ENCODE results near the gene SIGLEC12. TPM values are rescaled to one million over a fixed set of nuclear protein-coding genes. Genes with fewer than 3 reads are reported as not detected.

Gene SIGLEC12
- total RNA-seq, 1 donor from 2014 or later: not detected

- Mint-ChIP-seq H3K27me3 (ENCODE audit: insufficient read depth, low read depth) (peaks cover 8% of the 10 kb centered on the region), H3K4me1 (no peaks in the 10 kb centered on the region), H3K27ac (no peak overlapping the region), H3K36me3 (no peaks in the 10 kb centered on the region), H3K4me3 (no peak overlapping the region), H3K9me3 (peaks cover 2% of the 10 kb centered on the region)
- Histone ChIP-seq H3K79me2 (ENCODE audit: low read depth) (no peaks in the 10 kb centered on the region), H3F3A (ENCODE audit: low read depth) (no peaks in the 10 kb centered on the region), H3K27ac (no peak overlapping the region), H2AFZ (replicated peaks) (no peak overlapping the region), H3K4me3 (no peak overlapping the region), H3K4me1 (no peaks in the 10 kb centered on the region), H3K9ac (no peak overlapping the region), H3K27me3 (no peaks in the 10 kb centered on the region), H3K4me2 (no peak overlapping the region), H3K36me3 (no peaks in the 10 kb centered on the region), H3K9me3 (ENCODE audit: low read depth) (no peaks in the 10 kb centered on the region), H4K20me1 (ENCODE audit: low read depth) (no peaks in the 10 kb centered on the region)
- DNase-seq (ENCODE audit: low spot score): no peak
- TF ChIP-seq, protein P1, sequence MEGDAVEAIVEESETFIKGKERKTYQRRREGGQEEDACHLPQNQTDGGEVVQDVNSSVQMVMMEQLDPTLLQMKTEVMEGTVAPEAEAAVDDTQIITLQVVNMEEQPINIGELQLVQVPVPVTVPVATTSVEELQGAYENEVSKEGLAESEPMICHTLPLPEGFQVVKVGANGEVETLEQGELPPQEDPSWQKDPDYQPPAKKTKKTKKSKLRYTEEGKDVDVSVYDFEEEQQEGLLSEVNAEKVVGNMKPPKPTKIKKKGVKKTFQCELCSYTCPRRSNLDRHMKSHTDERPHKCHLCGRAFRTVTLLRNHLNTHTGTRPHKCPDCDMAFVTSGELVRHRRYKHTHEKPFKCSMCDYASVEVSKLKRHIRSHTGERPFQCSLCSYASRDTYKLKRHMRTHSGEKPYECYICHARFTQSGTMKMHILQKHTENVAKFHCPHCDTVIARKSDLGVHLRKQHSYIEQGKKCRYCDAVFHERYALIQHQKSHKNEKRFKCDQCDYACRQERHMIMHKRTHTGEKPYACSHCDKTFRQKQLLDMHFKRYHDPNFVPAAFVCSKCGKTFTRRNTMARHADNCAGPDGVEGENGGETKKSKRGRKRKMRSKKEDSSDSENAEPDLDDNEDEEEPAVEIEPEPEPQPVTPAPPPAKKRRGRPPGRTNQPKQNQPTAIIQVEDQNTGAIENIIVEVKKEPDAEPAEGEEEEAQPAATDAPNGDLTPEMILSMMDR (IDR thresholded peaks at IDR 0.05): no peak
- TF ChIP-seq EZH2phosphoT487 (IDR thresholded peaks at IDR 0.05) (no peak), EZH2 (IDR thresholded peaks at IDR 0.05) (no peak)
These were observed 59.9 kb downstream of the SIGLEC12 start for GRCh38 chr19:51441410-51442390.

Small RNAs within 50 kb of the gene (small RNA-seq; reads per million reads assigned to genes)
- gene AC020914.3 (not detected), gene AC020914.5 (not detected)

Other genes with a start within 250 kb of the SIGLEC12 start
- 5.4 and 15.8 TPM in 2 replicates for gene IGLON5, start 190.2 kb downstream of the SIGLEC12 start, total RNA-seq (ENCODE audit: low replicate concordance)
- 2.7 and 6.0 TPM in 2 replicates for gene VSIG10L, start 159.7 kb downstream of the SIGLEC12 start, total RNA-seq (ENCODE audit: low replicate concordance)
- gene ETFB, start 135.4 kb downstream of the SIGLEC12 start, total RNA-seq (ENCODE audit: low replicate concordance): 27.0 and 38.9 TPM in 2 replicates
- gene CLDND2, start 132.8 kb downstream of the SIGLEC12 start, total RNA-seq (ENCODE audit: low replicate concordance): not detected in 2 replicates
- gene NKG7, start 129.1 kb downstream of the SIGLEC12 start, total RNA-seq (ENCODE audit: low replicate concordance): not detected in 2 replicates
- gene LIM2, start 113.8 kb downstream of the SIGLEC12 start, total RNA-seq (ENCODE audit: low replicate concordance): 0.26 and 3.2 TPM in 2 replicates
- 0.37 TPM in 1 of 2 replicates, not detected in the other for gene C19orf84, start 111.2 kb downstream of the SIGLEC12 start, total RNA-seq (ENCODE audit: low replicate concordance)
- not detected in 2 replicates for gene SIGLEC10, start 84.2 kb downstream of the SIGLEC12 start, total RNA-seq (ENCODE audit: low replicate concordance)
- not detected in 2 replicates for gene SIGLEC8, start 43.3 kb downstream of the SIGLEC12 start, total RNA-seq (ENCODE audit: low replicate concordance)
- gene CEACAM18, start 23.3 kb downstream of the SIGLEC12 start, total RNA-seq (ENCODE audit: low replicate concordance): not detected in 2 replicates
- gene SIGLEC6, start 29.9 kb upstream of the SIGLEC12 start, total RNA-seq (ENCODE audit: low replicate concordance): not detected in 2 replicates
- gene ZNF175, start 69.5 kb upstream of the SIGLEC12 start, total RNA-seq (ENCODE audit: low replicate concordance): 5.0 and 8.1 TPM in 2 replicates
- not detected in 2 replicates for gene SIGLEC5, start 128.6 kb upstream of the SIGLEC12 start, total RNA-seq (ENCODE audit: low replicate concordance)
- not detected in 2 replicates for gene SIGLEC14, start 145.0 kb upstream of the SIGLEC12 start, total RNA-seq (ENCODE audit: low replicate concordance)
- gene SPACA6, start 191.5 kb upstream of the SIGLEC12 start, total RNA-seq (ENCODE audit: low replicate concordance): 6.9 and 12.0 TPM in 2 replicates
- 0.37 and 0.69 TPM in 2 replicates for gene HAS1, start 222.2 kb upstream of the SIGLEC12 start, total RNA-seq (ENCODE audit: low replicate concordance)